Measurements from ENCODE around the gene SMCHD1.

GRCh38 chr18:2617401-2617998 is 38.0 kb upstream of the SMCHD1 start:
- TF ChIP-seq CTCF (IDR thresholded peaks at IDR 0.05) (no peak), POLR2A (IDR thresholded peaks at IDR 0.05) (no peak)

Data from prostate gland (tissue), 2 donors.